Measurements from ENCODE around the gene FHAD1. TPM values are rescaled to one million over a fixed set of nuclear protein-coding genes. Genes with fewer than 3 reads are reported as not detected.

FHAD1 gene
- total and polyA plus RNA-seq, 10 of the 15 experiments (the other 5 are each of a cell fraction or from before 2014, with no cell fraction given), result 0.09 to 1.0 (median 0.32) TPM; not detected in 2

DNA sequence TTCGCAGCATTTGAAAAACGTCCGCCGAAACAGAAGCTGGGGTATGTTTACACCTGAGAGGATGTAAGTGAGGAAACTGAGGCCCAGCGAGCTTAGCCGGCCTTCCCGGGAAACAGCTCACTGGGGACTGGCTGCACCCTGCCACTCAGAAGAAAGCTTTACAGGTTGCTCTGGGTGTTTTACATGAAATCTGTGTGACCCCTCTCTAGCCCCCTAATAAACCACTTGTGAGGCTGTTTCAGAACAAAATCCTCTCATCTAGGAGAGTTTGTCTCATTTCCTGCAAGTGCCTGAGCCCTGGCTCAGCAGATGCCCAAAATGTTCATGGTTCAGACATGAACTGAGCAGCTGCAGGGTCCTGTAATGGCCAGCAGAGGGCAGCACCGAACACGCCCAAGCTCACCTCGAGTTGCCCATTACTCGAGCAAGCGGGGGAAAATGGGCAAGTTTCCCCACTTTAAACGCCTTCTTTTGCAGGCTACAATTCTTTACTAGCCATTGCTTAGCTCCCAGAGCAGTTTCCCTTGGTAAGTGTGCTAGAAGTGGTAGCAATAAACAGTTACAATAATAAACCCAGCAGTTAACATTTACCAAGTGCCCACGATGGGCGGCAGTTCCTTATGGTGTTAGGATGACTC, 76.4 kb downstream of the FHAD1 start (continued):
- peak; percentile 10; the same call in 1 of the 3 replicates for TF ChIP-seq POU2F2 (IDR thresholded peaks at IDR 0.05; ENCODE audit: borderline replicate concordance, low read depth, low read length)
- TF ChIP-seq BMI1 (IDR thresholded peaks at IDR 0.05; ENCODE audit: borderline replicate concordance), result no peak
- TF ChIP-seq MTA2 (IDR thresholded peaks at IDR 0.05; ENCODE audit: low read depth), result no peak
- TF ChIP-seq ETV6 (conservative IDR thresholded peaks at IDR 0.05 in 1 of 2, IDR thresholded peaks at IDR 0.05 in 1 of 2; ENCODE audit: borderline replicate concordance in 1 of 2, low read depth in 1 of 2), result no peak
- TF ChIP-seq TCF12 (IDR thresholded peaks at IDR 0.05; ENCODE audit: low read depth, low read length), result 0 out of 2 replicates have a peak, but pooled peaks have one; percentile 16
- TF ChIP-seq RELA (IDR thresholded peaks at IDR 0.05; ENCODE audit: borderline replicate concordance, partially characterized antibody), result no peak
- TF ChIP-seq RFX5 (IDR thresholded peaks at IDR 0.05; ENCODE audit: low read depth, low read length), result no peak
- TF ChIP-seq GABPA (IDR thresholded peaks at IDR 0.05; ENCODE audit: low read depth), result no peak
- no peak for TF ChIP-seq MYC (IDR thresholded peaks at IDR 0.05; ENCODE audit: insufficient read depth, insufficient read length, insufficient replicate concordance, low read length, severe bottlenecking)
- TF ChIP-seq, protein P1, sequence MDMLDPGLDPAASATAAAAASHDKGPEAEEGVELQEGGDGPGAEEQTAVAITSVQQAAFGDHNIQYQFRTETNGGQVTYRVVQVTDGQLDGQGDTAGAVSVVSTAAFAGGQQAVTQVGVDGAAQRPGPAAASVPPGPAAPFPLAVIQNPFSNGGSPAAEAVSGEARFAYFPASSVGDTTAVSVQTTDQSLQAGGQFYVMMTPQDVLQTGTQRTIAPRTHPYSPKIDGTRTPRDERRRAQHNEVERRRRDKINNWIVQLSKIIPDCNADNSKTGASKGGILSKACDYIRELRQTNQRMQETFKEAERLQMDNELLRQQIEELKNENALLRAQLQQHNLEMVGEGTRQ (IDR thresholded peaks at IDR 0.05; ENCODE audit: borderline replicate concordance, low read depth, low read length), result no peak
- TF ChIP-seq ASH2L (IDR thresholded peaks at IDR 0.05; ENCODE audit: borderline replicate concordance, low read depth), result no peak
- TF ChIP-seq ZZZ3 (IDR thresholded peaks at IDR 0.05; ENCODE audit: control insufficient read depth, insufficient read length, low read depth), result no peak
- TF ChIP-seq, protein P2, sequence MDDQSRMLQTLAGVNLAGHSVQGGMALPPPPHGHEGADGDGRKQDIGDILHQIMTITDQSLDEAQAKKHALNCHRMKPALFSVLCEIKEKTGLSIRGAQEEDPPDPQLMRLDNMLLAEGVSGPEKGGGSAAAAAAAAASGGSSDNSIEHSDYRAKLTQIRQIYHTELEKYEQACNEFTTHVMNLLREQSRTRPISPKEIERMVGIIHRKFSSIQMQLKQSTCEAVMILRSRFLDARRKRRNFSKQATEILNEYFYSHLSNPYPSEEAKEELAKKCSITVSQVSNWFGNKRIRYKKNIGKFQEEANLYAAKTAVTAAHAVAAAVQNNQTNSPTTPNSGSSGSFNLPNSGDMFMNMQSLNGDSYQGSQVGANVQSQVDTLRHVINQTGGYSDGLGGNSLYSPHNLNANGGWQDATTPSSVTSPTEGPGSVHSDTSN (IDR thresholded peaks at IDR 0.05; ENCODE audit: insufficient replicate concordance, low read depth, low read length), result no peak
- TF ChIP-seq, protein P3, sequence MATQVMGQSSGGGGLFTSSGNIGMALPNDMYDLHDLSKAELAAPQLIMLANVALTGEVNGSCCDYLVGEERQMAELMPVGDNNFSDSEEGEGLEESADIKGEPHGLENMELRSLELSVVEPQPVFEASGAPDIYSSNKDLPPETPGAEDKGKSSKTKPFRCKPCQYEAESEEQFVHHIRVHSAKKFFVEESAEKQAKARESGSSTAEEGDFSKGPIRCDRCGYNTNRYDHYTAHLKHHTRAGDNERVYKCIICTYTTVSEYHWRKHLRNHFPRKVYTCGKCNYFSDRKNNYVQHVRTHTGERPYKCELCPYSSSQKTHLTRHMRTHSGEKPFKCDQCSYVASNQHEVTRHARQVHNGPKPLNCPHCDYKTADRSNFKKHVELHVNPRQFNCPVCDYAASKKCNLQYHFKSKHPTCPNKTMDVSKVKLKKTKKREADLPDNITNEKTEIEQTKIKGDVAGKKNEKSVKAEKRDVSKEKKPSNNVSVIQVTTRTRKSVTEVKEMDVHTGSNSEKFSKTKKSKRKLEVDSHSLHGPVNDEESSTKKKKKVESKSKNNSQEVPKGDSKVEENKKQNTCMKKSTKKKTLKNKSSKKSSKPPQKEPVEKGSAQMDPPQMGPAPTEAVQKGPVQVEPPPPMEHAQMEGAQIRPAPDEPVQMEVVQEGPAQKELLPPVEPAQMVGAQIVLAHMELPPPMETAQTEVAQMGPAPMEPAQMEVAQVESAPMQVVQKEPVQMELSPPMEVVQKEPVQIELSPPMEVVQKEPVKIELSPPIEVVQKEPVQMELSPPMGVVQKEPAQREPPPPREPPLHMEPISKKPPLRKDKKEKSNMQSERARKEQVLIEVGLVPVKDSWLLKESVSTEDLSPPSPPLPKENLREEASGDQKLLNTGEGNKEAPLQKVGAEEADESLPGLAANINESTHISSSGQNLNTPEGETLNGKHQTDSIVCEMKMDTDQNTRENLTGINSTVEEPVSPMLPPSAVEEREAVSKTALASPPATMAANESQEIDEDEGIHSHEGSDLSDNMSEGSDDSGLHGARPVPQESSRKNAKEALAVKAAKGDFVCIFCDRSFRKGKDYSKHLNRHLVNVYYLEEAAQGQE (IDR thresholded peaks at IDR 0.05; ENCODE audit: low read depth, low read length), result no peak
